GM12878 (cell line): Measurements from ENCODE around the gene SCARB2.

Experiments
- BHLHE40 ChIP-seq, 2 experiments: fragments of 450-650 bp in 1 of 2; IDR thresholded peaks; 2 replicates each; pipeline ENCODE4 v1.6.1; 2011 to 2017; ENCODE audit warnings: low read depth in 2 of 2, borderline replicate concordance in 1 of 2, improper control_type of control experiment in 1 of 2, low read length in 1 of 2, mild to moderate bottlenecking in 1 of 2
- EGR1 ChIP-seq, 2 experiments: IDR thresholded peaks; 1 replicate in 1 of 2; 2 replicates in 1 of 2; pipeline ENCODE4 v1.6.1; 2011 to 2012; ENCODE audit warnings: low read depth in 2 of 2, low read length in 2 of 2, borderline replicate concordance in 1 of 2, mild to moderate bottlenecking in 1 of 2, moderate library complexity in 1 of 2
- ESRRA ChIP-seq: IDR thresholded peaks from 2 replicates; pipeline ENCODE4 v1.6.1; 2012; ENCODE audit warnings: mild to moderate bottlenecking, low read length, improper control_type of control experiment
- MXI1 ChIP-seq: fragments of 150-350 bp; IDR thresholded peaks from 2 replicates; pipeline ENCODE4 v1.6.1; 2011; ENCODE audit warnings: low read depth, mild to moderate bottlenecking, inconsistent platforms, low read length, improper control_type of control experiment
- POLR2A ChIP-seq: IDR thresholded peaks from 2 replicates; pipeline ENCODE4 v1.6.1; 2011; ENCODE audit warnings: low read depth, mild to moderate bottlenecking, low read length
- RBBP5 ChIP-seq: fragments of 200-600 bp; sonication (generic); conservative IDR thresholded peaks from 2 replicates; pipeline ENCODE4 v1.6.1; 2016
- SMC3 ChIP-seq: IDR thresholded peaks from 2 replicates; pipeline ENCODE4 v1.6.1; 2011; ENCODE audit warnings: low read length, improper control_type of control experiment, borderline replicate concordance
- ZNF217 ChIP-seq: fragments of 450-650 bp; IDR thresholded peaks from 2 replicates; pipeline ENCODE4 v1.6.1; 2017; ENCODE audit warnings: antibody characterized with exemption, mild to moderate bottlenecking
- TF ChIP-seq, protein P1 (sequence below): IDR thresholded peaks from 2 replicates; pipeline ENCODE4 v1.6.1; 2011; ENCODE audit warnings: low read depth, low read length, improper control_type of control experiment, borderline replicate concordance

DNA sequence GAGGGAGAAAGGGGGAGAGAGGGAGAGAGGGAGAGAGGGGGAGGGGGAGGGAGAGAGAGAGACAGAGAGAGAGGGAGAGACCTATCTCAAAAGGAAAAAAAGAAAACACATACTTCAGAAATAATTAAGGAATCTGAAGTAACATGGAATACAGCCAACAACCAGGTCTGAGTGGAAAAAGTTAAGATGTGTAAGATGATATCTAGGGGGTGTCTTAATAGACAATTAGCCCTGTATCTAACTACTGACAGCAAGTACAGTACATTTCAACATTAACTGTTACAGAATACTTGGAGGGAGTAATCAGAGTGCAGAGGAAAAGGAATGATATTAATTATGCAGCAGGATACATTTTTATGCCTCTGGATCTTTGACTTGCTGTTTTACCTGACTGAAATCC, 87.8 kb downstream of the SCARB2 start:
- TF ChIP-seq EGR1 (IDR thresholded peaks at IDR 0.05; ENCODE audit: borderline replicate concordance in 1 of 2, low read depth in 2 of 2, low read length in 2 of 2): no peak
- no peak for TF ChIP-seq POLR2A
- no peak for TF ChIP-seq ZNF217
- TF ChIP-seq ESRRA: no peak
- TF ChIP-seq RBBP5: no peak
- TF ChIP-seq, protein P1, sequence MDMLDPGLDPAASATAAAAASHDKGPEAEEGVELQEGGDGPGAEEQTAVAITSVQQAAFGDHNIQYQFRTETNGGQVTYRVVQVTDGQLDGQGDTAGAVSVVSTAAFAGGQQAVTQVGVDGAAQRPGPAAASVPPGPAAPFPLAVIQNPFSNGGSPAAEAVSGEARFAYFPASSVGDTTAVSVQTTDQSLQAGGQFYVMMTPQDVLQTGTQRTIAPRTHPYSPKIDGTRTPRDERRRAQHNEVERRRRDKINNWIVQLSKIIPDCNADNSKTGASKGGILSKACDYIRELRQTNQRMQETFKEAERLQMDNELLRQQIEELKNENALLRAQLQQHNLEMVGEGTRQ: no peak
- TF ChIP-seq MXI1: no peak
- TF ChIP-seq BHLHE40 (IDR thresholded peaks at IDR 0.05; ENCODE audit: borderline replicate concordance in 1 of 2, low read depth in 2 of 2, low read length in 1 of 2): no peak
- TF ChIP-seq SMC3: no peak
